Smooth muscle cell (in vitro differentiated cells): ENCODE measurements around the gene LIN37. TPM values are rescaled to one million over a fixed set of nuclear protein-coding genes. Genes with fewer than 3 reads are reported as not detected.

Source experiments
- DNase-seq: peaks from one replicate; lab custom pipeline; 2025; ENCODE audit not compliant: unreplicated experiment; lab: John Stamatoyannopoulos, UW
- H2AFZ ChIP-seq: fragments of 200-600 bp; sonication (generic); 2 replicates; pipeline ENCODE4 v1.6.0; 2016; ENCODE audit warnings: antibody characterized with exemption, low read depth, mild to moderate bottlenecking
- H3F3A ChIP-seq: fragments of 200-600 bp; sonication (generic); 2 replicates; pipeline ENCODE4 v1.6.0; 2017; ENCODE audit warnings: antibody characterized with exemption, low read depth
- H3K27ac ChIP-seq: fragments of 200-600 bp; sonication (generic); 2 replicates; pipeline ENCODE4 v1.5.1; 2016; ENCODE audit warnings: low read depth, mild to moderate bottlenecking
- H3K27me3 ChIP-seq: fragments of 200-600 bp; sonication (generic); 2 replicates; pipeline ENCODE4 v1.6.1; 2016; ENCODE audit warnings: low read depth, mild to moderate bottlenecking
- H3K36me3 ChIP-seq: fragments of 200-600 bp; sonication (generic); 2 replicates; pipeline ENCODE4 v1.5.1; 2016; ENCODE audit warnings: low read depth
- H3K4me1 ChIP-seq: fragments of 200-600 bp; sonication (generic); 2 replicates; pipeline ENCODE4 v1.5.1; 2016; ENCODE audit warnings: low read depth
- H3K4me2 ChIP-seq: fragments of 200-600 bp; sonication (generic); 2 replicates; pipeline ENCODE4 v1.6.0; 2016; ENCODE audit warnings: mild to moderate bottlenecking
- H3K4me3 ChIP-seq: fragments of 200-600 bp; sonication (generic); 2 replicates; pipeline ENCODE4 v1.5.1; 2016; ENCODE audit warnings: mild to moderate bottlenecking
- H3K79me2 ChIP-seq: fragments of 200-600 bp; sonication (generic); 2 replicates; pipeline ENCODE4 v1.6.0; 2016; ENCODE audit warnings: low read depth, mild to moderate bottlenecking
- H3K9ac ChIP-seq: fragments of 200-600 bp; sonication (generic); 2 replicates; pipeline ENCODE4 v1.6.0; 2016; ENCODE audit warnings: low read depth
- H3K9me3 ChIP-seq: fragments of 200-600 bp; sonication (generic); replicated peaks from 2 replicates; pipeline ENCODE4 v1.5.1; 2016; ENCODE audit warnings: low read depth
- H4K20me1 ChIP-seq: fragments of 200-600 bp; sonication (generic); 2 replicates; pipeline ENCODE4 v1.6.0; 2016; ENCODE audit warnings: low read depth
- CTCF ChIP-seq: fragments of 200-600 bp; sonication (generic); IDR thresholded peaks from 2 replicates; pipeline ENCODE4 v1.5.1; 2017; ENCODE audit warnings: borderline replicate concordance, mild to moderate bottlenecking, antibody characterized with exemption; ENCODE audit not compliant: insufficient read depth, poor library complexity, severe bottlenecking
- WGBS: methylation state at CpG from one replicate; pipeline ENCODE4 v1.1.7; 2016; ENCODE audit warnings: low lambda C conversion rate; 5-methylcytosine and 5-hydroxymethylcytosine counted together
- polyA plus RNA-seq: library from polyadenylated mRNA; unstranded; fragments of >200 nt; fragmentation: Nextera tagmentation; extraction: Ambion mirVana; gene quantifications from 2 replicates; pipeline ENCODE4 v1.2.1, GENCODE V29; 2016
- total RNA-seq: library from RNA; depleted of rRNA; stranded (reverse); fragments of >200 nt; gene quantifications from 2 replicates; pipeline ENCODE4 v1.2.3, GENCODE V29; 2014

LIN37 gene
- total and polyA plus RNA-seq, 2 experiments from 2014 or later: 16.4 to 17.8 TPM

- no peaks in the 10 kb centered on the region for H3K36me3 ChIP-seq
- no peak for DNase-seq
- 91% methylated on average over 8 of the region's 8 CpGs for WGBS
- no peak overlapping the region for H3K9ac ChIP-seq
- no peak overlapping the region for H3K4me3 ChIP-seq
- no peaks in the 10 kb centered on the region for H3F3A ChIP-seq
- no peak overlapping the region for H3K4me2 ChIP-seq
- H3K79me2 ChIP-seq: no peaks in the 10 kb centered on the region
- no peaks in the 10 kb centered on the region for H3K9me3 ChIP-seq
- no peak for TF ChIP-seq CTCF
- no peak overlapping the region for H2AFZ ChIP-seq
- H3K4me1 ChIP-seq: peaks cover 6% of the 10 kb centered on the region
- no peaks in the 10 kb centered on the region for H4K20me1 ChIP-seq
- H3K27me3 ChIP-seq: no peaks in the 10 kb centered on the region
- H3K27ac ChIP-seq: no peak overlapping the region
Observed at GRCh38 chr19:35779033-35779432, 30.7 kb downstream of the LIN37 start.

- H3K9me3 ChIP-seq: no peaks in the 10 kb centered on the region
- no peak overlapping the region for H3K4me2 ChIP-seq
- H3F3A ChIP-seq: no peaks in the 10 kb centered on the region
- no peaks in the 10 kb centered on the region for H3K36me3 ChIP-seq
- no peak for DNase-seq
- no peak overlapping the region for H2AFZ ChIP-seq
- H3K4me3 ChIP-seq: no peak overlapping the region
- no peak overlapping the region for H3K27ac ChIP-seq
- 96% methylated on average over 14 of the region's 16 CpGs for WGBS
- H3K9ac ChIP-seq: no peak overlapping the region
- H3K79me2 ChIP-seq: no peaks in the 10 kb centered on the region
- TF ChIP-seq CTCF: no peak
- peaks cover 6% of the 10 kb centered on the region for H3K4me1 ChIP-seq
- no peaks in the 10 kb centered on the region for H4K20me1 ChIP-seq
- H3K27me3 ChIP-seq: no peaks in the 10 kb centered on the region
Observed at GRCh38 chr19:35780058-35780457, 31.7 kb downstream of the LIN37 start.

- Histone ChIP-seq H3K27ac (no peak overlapping the region), H3K4me3 (no peak overlapping the region), H3F3A (no peaks in the 10 kb centered on the region), H3K9ac (no peak overlapping the region), H3K27me3 (no peaks in the 10 kb centered on the region), H3K4me2 (no peak overlapping the region), H3K9me3 (no peaks in the 10 kb centered on the region), H3K4me1 (peaks cover 6% of the 10 kb centered on the region), H3K79me2 (no peaks in the 10 kb centered on the region), H2AFZ (no peak overlapping the region), H3K36me3 (no peaks in the 10 kb centered on the region), H4K20me1 (no peaks in the 10 kb centered on the region)
- TF ChIP-seq CTCF: no peak
- DNase-seq: no peak
- WGBS: 96% methylated on average over 20 of the region's 20 CpGs
Observed at GRCh38 chr19:35780717-35781116, 32.3 kb downstream of the LIN37 start.

- 84% methylated on average over 9 of the region's 9 CpGs for WGBS
- TF ChIP-seq CTCF: no peak
- no peak for DNase-seq
- no peaks in the 10 kb centered on the region for H3K36me3 ChIP-seq
- H3K9me3 ChIP-seq: no peaks in the 10 kb centered on the region
- H4K20me1 ChIP-seq: no peaks in the 10 kb centered on the region
- no peak overlapping the region for H3K4me2 ChIP-seq
- H3K27ac ChIP-seq: no peak overlapping the region
- no peaks in the 10 kb centered on the region for H3K27me3 ChIP-seq
- H3K4me3 ChIP-seq: no peak overlapping the region
- H3K9ac ChIP-seq: no peak overlapping the region
- H3K79me2 ChIP-seq: no peaks in the 10 kb centered on the region
- no peaks in the 10 kb centered on the region for H3K4me1 ChIP-seq
- no peak overlapping the region for H2AFZ ChIP-seq
- no peaks in the 10 kb centered on the region for H3F3A ChIP-seq
Observed at GRCh38 chr19:35781650-35782049, 33.3 kb downstream of the LIN37 start.
